GM11168 (cell line): ENCODE data around the gene YKT6.

ENCODE experiments used
- in situ Hi-C: fragments of 300-500 bp; cut with MboI; formaldehyde crosslinking; loops from one replicate; pipeline ENCODE4 v1.12.0; 2022; ENCODE audit warnings: low sequenced_read_pairs; ENCODE audit not compliant: unreplicated experiment

The YKT6 gene

GRCh38 chr7:44200699-44201461, at the start of gene YKT6:
Gene YKT6, plus strand, starts transcription at chr7:44200978. Its CDS starts 158 bp downstream, at chr7:44201136.
- in situ Hi-C loops = no loop called here

GRCh38 chr7:44151956-44152355, 48.8 kb upstream of the YKT6 start:
- in situ Hi-C loops = no loop called here

- in situ Hi-C loops = no loop called here
Observed at GRCh38 chr7:44152971-44153947, 47.5 kb upstream of the YKT6 start.

GRCh38 chr7:44153948-44154335, 46.8 kb upstream of the YKT6 start:
- in situ Hi-C loops = no loop called here

- in situ Hi-C loops = no loop called here
Observed at GRCh38 chr7:44154703-44155102, 46.1 kb upstream of the YKT6 start.

- in situ Hi-C loops = no loop called here
Observed at GRCh38 chr7:44155191-44156185, 45.3 kb upstream of the YKT6 start.

- in situ Hi-C loops = no loop called here
Observed at GRCh38 chr7:44156453-44157010, 44.2 kb upstream of the YKT6 start.

- in situ Hi-C loops = no loop called here
Observed at GRCh38 chr7:44157116-44158080, 43.4 kb upstream of the YKT6 start.

- in situ Hi-C loops = no loop called here
Observed at GRCh38 chr7:44158096-44158872, 42.5 kb upstream of the YKT6 start.

- in situ Hi-C loops = no loop called here
Observed at GRCh38 chr7:44158873-44159631, 41.7 kb upstream of the YKT6 start.

- in situ Hi-C loops = no loop called here
Observed at GRCh38 chr7:44159824-44160630, 40.8 kb upstream of the YKT6 start.

GRCh38 chr7:44161371-44161770, 39.4 kb upstream of the YKT6 start:
- in situ Hi-C loops = no loop called here

- in situ Hi-C loops = no loop called here
Observed at GRCh38 chr7:44162179-44162578, 38.6 kb upstream of the YKT6 start.

GRCh38 chr7:44162785-44163395, 37.9 kb upstream of the YKT6 start:
- in situ Hi-C loops = no loop called here

GRCh38 chr7:44163591-44163990, 37.2 kb upstream of the YKT6 start:
- in situ Hi-C loops = no loop called here

- in situ Hi-C loops = no loop called here
Observed at GRCh38 chr7:44167920-44168319, 32.9 kb upstream of the YKT6 start.
